WTC11 (cell line): ENCODE results near the gene MAPT. TPM values are rescaled to one million over a fixed set of nuclear protein-coding genes. Genes with fewer than 3 reads are reported as not detected.

ENCODE experiments used
- ATAC-seq: fragments of 200-7000 bp; cut with Tn5 transposase; 2 replicates; pipeline ENCODE4 v1.10.0; 2021; ENCODE audit warnings: mild to moderate bottlenecking, moderate library complexity
- CTCF ChIA-PET: fragments of 300-600 bp; sonication (Branson Sonifier 250); formaldehyde crosslinking; loops from one replicate; lab custom pipeline; 2021; ENCODE audit warnings: antibody characterized with exemption; lab: Charles Lee
- POLR2A ChIA-PET: fragments of 350-600 bp; sonication (Branson Sonifier 250); formaldehyde crosslinking; loops from one replicate; lab custom pipeline; 2021; ENCODE audit warnings: antibody characterized with exemption; lab: Charles Lee
- DNase-seq: peaks from one replicate; pipeline ENCODE4 v3.0.0; 2021; ENCODE audit warnings: low spot score
- H3K27ac Mint-ChIP-seq: 2 replicates; pipeline ENCODE4 v1.8.0; 2021; ENCODE audit warnings: mixed read lengths
- H3K27me3 Mint-ChIP-seq: 2 replicates; pipeline ENCODE4 v1.8.0; 2021; ENCODE audit warnings: low read depth, mild to moderate bottlenecking, moderate library complexity, mixed read lengths
- H3K36me3 Mint-ChIP-seq: 2 replicates; pipeline ENCODE4 v1.8.0; 2021; ENCODE audit warnings: mixed read lengths
- H3K4me1 Mint-ChIP-seq: 2 replicates; pipeline ENCODE4 v1.8.0; 2022; ENCODE audit warnings: mixed read lengths
- H3K4me3 Mint-ChIP-seq: 2 replicates; pipeline ENCODE4 v1.8.0; 2021; ENCODE audit warnings: mild to moderate bottlenecking, moderate library complexity, mixed read lengths
- H3K9me3 Mint-ChIP-seq: 2 replicates; pipeline ENCODE4 v1.8.0; 2021; ENCODE audit warnings: mixed read lengths
- CBFB ChIP-seq: sonication (generic); formaldehyde crosslinking; IDR thresholded peaks from 2 replicates; pipeline ENCODE4 v1.8.1; 2022; ENCODE audit warnings: mild to moderate bottlenecking, low read depth, missing genetic modification reagents
- ELF4 ChIP-seq: sonication (generic); formaldehyde crosslinking; IDR thresholded peaks from 2 replicates; pipeline ENCODE4 v1.8.1; 2022; ENCODE audit warnings: low read depth, mild to moderate bottlenecking, moderate library complexity, missing genetic modification reagents
- EMX1 ChIP-seq: fragments of 250-450 bp; sonication (Bioruptor Pico); IDR thresholded peaks from 2 replicates; pipeline ENCODE4 v1.8.0; 2021; ENCODE audit warnings: mild to moderate bottlenecking
- ESRRA ChIP-seq: sonication (generic); formaldehyde crosslinking; IDR thresholded peaks from 2 replicates; pipeline ENCODE4 v1.8.1; 2022; ENCODE audit warnings: mild to moderate bottlenecking, missing genetic modification reagents, borderline replicate concordance
- ETV6 ChIP-seq: sonication (generic); formaldehyde crosslinking; IDR thresholded peaks from 2 replicates; pipeline ENCODE4 v1.8.1; 2022; ENCODE audit warnings: mild to moderate bottlenecking, missing genetic modification reagents
- FOXK1 ChIP-seq: sonication (generic); formaldehyde crosslinking; IDR thresholded peaks from 2 replicates; pipeline ENCODE4 v1.8.0; 2022; ENCODE audit warnings: mild to moderate bottlenecking, moderate library complexity, missing genetic modification reagents
- IRF2 ChIP-seq: sonication (generic); formaldehyde crosslinking; IDR thresholded peaks from 2 replicates; pipeline ENCODE4 v1.8.0; 2022; ENCODE audit warnings: low read depth, missing genetic modification reagents, borderline replicate concordance
- JUN ChIP-seq: sonication (generic); formaldehyde crosslinking; IDR thresholded peaks from 2 replicates; pipeline ENCODE4 v1.8.0; 2023; ENCODE audit warnings: mild to moderate bottlenecking, missing genetic modification reagents
- MYBL2 ChIP-seq: sonication (generic); formaldehyde crosslinking; IDR thresholded peaks from 2 replicates; pipeline ENCODE4 v1.8.1; 2023; ENCODE audit warnings: mild to moderate bottlenecking, moderate library complexity, missing genetic modification reagents
- NR2C2 ChIP-seq: sonication (generic); formaldehyde crosslinking; IDR thresholded peaks from 2 replicates; pipeline ENCODE4 v1.8.0; 2022; ENCODE audit warnings: mild to moderate bottlenecking, missing genetic modification reagents
- OVOL2 ChIP-seq: fragments of 250-450 bp; sonication (Bioruptor Pico); IDR thresholded peaks from 2 replicates; pipeline ENCODE4 v1.9.0; 2021; ENCODE audit warnings: mild to moderate bottlenecking, borderline replicate concordance
- PRRX2 ChIP-seq: fragments of 250-450 bp; sonication (Bioruptor Pico); IDR thresholded peaks from 2 replicates; pipeline ENCODE4 v1.8.0; 2021; ENCODE audit warnings: mild to moderate bottlenecking
- RELA ChIP-seq: sonication (generic); formaldehyde crosslinking; IDR thresholded peaks from 2 replicates; pipeline ENCODE4 v1.8.1; 2022; ENCODE audit warnings: missing genetic modification reagents, mild to moderate bottlenecking, borderline replicate concordance
- SOX15 ChIP-seq: fragments of 250-450 bp; sonication (Bioruptor Pico); IDR thresholded peaks from 2 replicates; pipeline ENCODE4 v1.9.0; 2021; ENCODE audit warnings: mild to moderate bottlenecking
- TP53 ChIP-seq: sonication (generic); formaldehyde crosslinking; IDR thresholded peaks from 2 replicates; pipeline ENCODE4 v1.8.1; 2023; ENCODE audit warnings: mild to moderate bottlenecking, missing genetic modification reagents
- ZNF121 ChIP-seq: sonication (generic); formaldehyde crosslinking; IDR thresholded peaks from 2 replicates; pipeline ENCODE4 v1.8.0; 2023; ENCODE audit warnings: missing genetic modification reagents
- ZNF138 ChIP-seq: sonication (generic); formaldehyde crosslinking; conservative IDR thresholded peaks from 2 replicates; pipeline ENCODE4 v1.8.1; 2022; ENCODE audit warnings: mild to moderate bottlenecking, moderate library complexity, missing genetic modification reagents
- ZNF263 ChIP-seq: sonication (generic); formaldehyde crosslinking; IDR thresholded peaks from 2 replicates; pipeline ENCODE4 v1.8.1; 2022; ENCODE audit warnings: low read depth, mild to moderate bottlenecking, moderate library complexity, missing genetic modification reagents
- ZNF423 ChIP-seq: fragments of 250-450 bp; sonication (Bioruptor Pico); IDR thresholded peaks from 2 replicates; pipeline ENCODE4 v2.1.2; 2022; ENCODE audit warnings: mild to moderate bottlenecking, moderate library complexity
- ZNF671 ChIP-seq: fragments of 250-450 bp; sonication (Bioruptor Pico); IDR thresholded peaks from 2 replicates; pipeline ENCODE4 v1.8.0; 2021; ENCODE audit warnings: mild to moderate bottlenecking
- total RNA-seq: library from RNA; stranded (reverse); gene quantifications from 3 replicates; pipeline ENCODE4 v1.2.3, GENCODE V29; 2021
- TF ChIP-seq, protein P1 (sequence below): sonication (generic); formaldehyde crosslinking; IDR thresholded peaks from 2 replicates; pipeline ENCODE4 v1.8.0; 2023; ENCODE audit warnings: missing genetic modification reagents
- TF ChIP-seq, protein P2 (sequence below): sonication (generic); formaldehyde crosslinking; IDR thresholded peaks from 2 replicates; pipeline ENCODE4 v1.8.0; 2022; ENCODE audit warnings: mild to moderate bottlenecking, missing genetic modification reagents
- TF ChIP-seq, protein P3 (sequence below): sonication (generic); formaldehyde crosslinking; IDR thresholded peaks from 2 replicates; pipeline ENCODE4 v1.8.1; 2022; ENCODE audit warnings: missing genetic modification reagents, borderline replicate concordance
- TF ChIP-seq, protein P4 (sequence below): sonication (generic); formaldehyde crosslinking; IDR thresholded peaks from 2 replicates; pipeline ENCODE4 v1.8.1; 2022; ENCODE audit warnings: low read depth, missing genetic modification reagents, borderline replicate concordance
- TF ChIP-seq, protein P5 (sequence below): fragments of 250-450 bp; sonication (Bioruptor Pico); IDR thresholded peaks from 2 replicates; pipeline ENCODE4 v2.1.2; 2022; ENCODE audit warnings: mild to moderate bottlenecking, moderate library complexity
- TF ChIP-seq, protein P6 (sequence below): fragments of 250-450 bp; sonication (Bioruptor Pico); IDR thresholded peaks from 2 replicates; pipeline ENCODE4 v1.9.0; 2021; ENCODE audit warnings: moderate library complexity, mild to moderate bottlenecking, inconsistent platforms, borderline replicate concordance
- TF ChIP-seq, protein P7 (sequence below): sonication (generic); formaldehyde crosslinking; IDR thresholded peaks from 2 replicates; pipeline ENCODE4 v1.8.0; 2022; ENCODE audit warnings: mild to moderate bottlenecking, missing genetic modification reagents

MAPT gene
- total RNA-seq, 1 experiment from 2014 or later, result 2.2 TPM

DNA sequence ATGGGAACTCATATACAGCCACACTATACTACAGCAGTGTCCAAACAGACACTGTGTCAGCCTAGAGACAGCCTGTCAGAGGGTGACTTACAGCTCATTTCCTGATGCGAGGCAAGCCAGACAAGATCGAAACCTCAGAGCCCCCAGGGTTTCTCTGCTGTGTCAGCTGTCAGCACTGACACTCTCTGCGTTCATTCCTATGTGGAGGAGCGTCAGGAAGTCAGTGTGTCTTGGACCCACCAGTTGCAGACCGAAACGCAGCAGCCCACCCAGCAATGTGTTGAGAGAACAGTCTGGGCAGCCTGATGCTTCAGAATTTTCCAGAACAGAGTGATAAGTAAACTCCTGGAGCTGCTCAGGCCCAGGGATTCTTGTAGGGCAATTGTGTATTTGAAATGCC, 20.6 kb upstream of the MAPT start:
- ATAC-seq (no peak), DNase-seq (no peak)
- Mint-ChIP-seq H3K4me1 (peaks cover 8% of the 10 kb centered on the region), H3K27ac (no peak overlapping the region), H3K9me3 (peaks cover 6% of the 10 kb centered on the region; the same call in 1 of the 2 replicates), H3K4me3 (no peak overlapping the region), H3K27me3 (peaks cover 10% of the 10 kb centered on the region; the same call in 1 of the 2 replicates), H3K36me3 (no peaks in the 10 kb centered on the region)
- no peak for TF ChIP-seq ESRRA (CRISPR knock-in tag)
- TF ChIP-seq ZNF423, result no peak
- TF ChIP-seq JUN, result no peak
- TF ChIP-seq EMX1 (CRISPR knock-in tag), result no peak
- TF ChIP-seq, protein P1, sequence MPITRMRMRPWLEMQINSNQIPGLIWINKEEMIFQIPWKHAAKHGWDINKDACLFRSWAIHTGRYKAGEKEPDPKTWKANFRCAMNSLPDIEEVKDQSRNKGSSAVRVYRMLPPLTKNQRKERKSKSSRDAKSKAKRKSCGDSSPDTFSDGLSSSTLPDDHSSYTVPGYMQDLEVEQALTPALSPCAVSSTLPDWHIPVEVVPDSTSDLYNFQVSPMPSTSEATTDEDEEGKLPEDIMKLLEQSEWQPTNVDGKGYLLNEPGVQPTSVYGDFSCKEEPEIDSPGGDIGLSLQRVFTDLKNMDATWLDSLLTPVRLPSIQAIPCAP (CRISPR knock-in tag), result no peak
- no peak for TF ChIP-seq PRRX2
- TF ChIP-seq ELF4 (CRISPR knock-in tag), result no peak
- TF ChIP-seq, protein P2, sequence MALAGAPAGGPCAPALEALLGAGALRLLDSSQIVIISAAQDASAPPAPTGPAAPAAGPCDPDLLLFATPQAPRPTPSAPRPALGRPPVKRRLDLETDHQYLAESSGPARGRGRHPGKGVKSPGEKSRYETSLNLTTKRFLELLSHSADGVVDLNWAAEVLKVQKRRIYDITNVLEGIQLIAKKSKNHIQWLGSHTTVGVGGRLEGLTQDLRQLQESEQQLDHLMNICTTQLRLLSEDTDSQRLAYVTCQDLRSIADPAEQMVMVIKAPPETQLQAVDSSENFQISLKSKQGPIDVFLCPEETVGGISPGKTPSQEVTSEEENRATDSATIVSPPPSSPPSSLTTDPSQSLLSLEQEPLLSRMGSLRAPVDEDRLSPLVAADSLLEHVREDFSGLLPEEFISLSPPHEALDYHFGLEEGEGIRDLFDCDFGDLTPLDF, result no peak
- TF ChIP-seq, protein P3, sequence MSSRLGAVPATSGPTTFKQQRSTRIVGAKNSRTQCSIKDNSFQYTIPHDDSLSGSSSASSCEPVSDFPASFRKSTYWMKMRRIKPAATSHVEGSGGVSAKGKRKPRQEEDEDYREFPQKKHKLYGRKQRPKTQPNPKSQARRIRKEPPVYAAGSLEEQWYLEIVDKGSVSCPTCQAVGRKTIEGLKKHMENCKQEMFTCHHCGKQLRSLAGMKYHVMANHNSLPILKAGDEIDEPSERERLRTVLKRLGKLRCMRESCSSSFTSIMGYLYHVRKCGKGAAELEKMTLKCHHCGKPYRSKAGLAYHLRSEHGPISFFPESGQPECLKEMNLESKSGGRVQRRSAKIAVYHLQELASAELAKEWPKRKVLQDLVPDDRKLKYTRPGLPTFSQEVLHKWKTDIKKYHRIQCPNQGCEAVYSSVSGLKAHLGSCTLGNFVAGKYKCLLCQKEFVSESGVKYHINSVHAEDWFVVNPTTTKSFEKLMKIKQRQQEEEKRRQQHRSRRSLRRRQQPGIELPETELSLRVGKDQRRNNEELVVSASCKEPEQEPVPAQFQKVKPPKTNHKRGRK (CRISPR knock-in tag), result no peak
- TF ChIP-seq, protein P4, sequence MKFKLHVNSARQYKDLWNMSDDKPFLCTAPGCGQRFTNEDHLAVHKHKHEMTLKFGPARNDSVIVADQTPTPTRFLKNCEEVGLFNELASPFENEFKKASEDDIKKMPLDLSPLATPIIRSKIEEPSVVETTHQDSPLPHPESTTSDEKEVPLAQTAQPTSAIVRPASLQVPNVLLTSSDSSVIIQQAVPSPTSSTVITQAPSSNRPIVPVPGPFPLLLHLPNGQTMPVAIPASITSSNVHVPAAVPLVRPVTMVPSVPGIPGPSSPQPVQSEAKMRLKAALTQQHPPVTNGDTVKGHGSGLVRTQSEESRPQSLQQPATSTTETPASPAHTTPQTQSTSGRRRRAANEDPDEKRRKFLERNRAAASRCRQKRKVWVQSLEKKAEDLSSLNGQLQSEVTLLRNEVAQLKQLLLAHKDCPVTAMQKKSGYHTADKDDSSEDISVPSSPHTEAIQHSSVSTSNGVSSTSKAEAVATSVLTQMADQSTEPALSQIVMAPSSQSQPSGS (CRISPR knock-in tag), result no peak
- TF ChIP-seq SOX15 (CRISPR knock-in tag), result no peak
- TF ChIP-seq ZNF138 (CRISPR knock-in tag), result no peak
- TF ChIP-seq, protein P5, sequence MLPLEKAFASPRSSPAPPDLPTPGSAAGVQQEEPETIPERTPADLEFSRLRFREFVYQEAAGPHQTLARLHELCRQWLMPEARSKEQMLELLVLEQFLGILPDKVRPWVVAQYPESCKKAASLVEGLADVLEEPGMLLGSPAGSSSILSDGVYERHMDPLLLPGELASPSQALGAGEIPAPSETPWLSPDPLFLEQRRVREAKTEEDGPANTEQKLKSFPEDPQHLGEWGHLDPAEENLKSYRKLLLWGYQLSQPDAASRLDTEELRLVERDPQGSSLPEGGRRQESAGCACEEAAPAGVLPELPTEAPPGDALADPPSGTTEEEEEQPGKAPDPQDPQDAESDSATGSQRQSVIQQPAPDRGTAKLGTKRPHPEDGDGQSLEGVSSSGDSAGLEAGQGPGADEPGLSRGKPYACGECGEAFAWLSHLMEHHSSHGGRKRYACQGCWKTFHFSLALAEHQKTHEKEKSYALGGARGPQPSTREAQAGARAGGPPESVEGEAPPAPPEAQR (CRISPR knock-in tag), result no peak
- TF ChIP-seq MYBL2 (CRISPR knock-in tag), result no peak
- TF ChIP-seq, protein P6, sequence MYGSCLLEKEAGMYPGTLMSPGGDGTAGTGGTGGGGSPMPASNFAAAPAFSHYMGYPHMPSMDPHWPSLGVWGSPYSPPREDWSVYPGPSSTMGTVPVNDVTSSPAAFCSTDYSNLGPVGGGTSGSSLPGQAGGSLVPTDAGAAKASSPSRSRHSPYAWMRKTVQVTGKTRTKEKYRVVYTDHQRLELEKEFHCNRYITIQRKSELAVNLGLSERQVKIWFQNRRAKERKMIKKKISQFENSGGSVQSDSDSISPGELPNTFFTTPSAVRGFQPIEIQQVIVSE, result no peak
- no peak for TF ChIP-seq NR2C2 (CRISPR knock-in tag)
- TF ChIP-seq IRF2 (CRISPR knock-in tag), result no peak
- TF ChIP-seq ETV6 (CRISPR knock-in tag), result no peak
- no peak for TF ChIP-seq TP53 (CRISPR knock-in tag)
- ChIA-PET POLR2A (no interaction called here), CTCF (interaction anchor here (1.5 kb wide), 1 partner anchor 234 kb away, joined by 3 read pairs; no protein-coding TSS in a partner anchor)

DNA sequence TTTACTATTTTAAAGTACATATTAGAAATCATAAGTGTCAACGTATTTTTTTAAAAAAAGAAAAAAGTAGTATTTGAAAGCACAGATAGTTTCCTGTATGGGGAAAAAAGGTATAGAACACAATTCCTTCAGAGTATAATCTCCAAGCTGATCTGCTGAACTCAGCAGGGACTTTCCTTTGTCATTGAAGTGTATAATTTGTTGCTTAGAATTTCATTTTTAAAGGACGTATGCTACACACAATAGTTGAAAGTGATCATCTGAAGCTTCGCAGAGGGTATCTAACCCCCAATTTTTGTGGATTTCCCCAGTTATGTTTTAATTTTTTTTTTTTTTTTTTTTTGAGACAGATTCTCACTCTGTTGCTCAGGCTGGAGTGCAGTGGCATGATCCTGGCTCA, 20.2 kb upstream of the MAPT start:
- ATAC-seq, result no peak
- no peak overlapping the region for H3K27ac Mint-ChIP-seq
- CTCF ChIA-PET, result interaction anchor here (1.5 kb wide), 1 partner anchor 234 kb away, joined by 3 read pairs; no protein-coding TSS in a partner anchor
- peaks cover 6% of the 10 kb centered on the region; the same call in 1 of the 2 replicates for H3K9me3 Mint-ChIP-seq
- H3K27me3 Mint-ChIP-seq, result peaks cover 10% of the 10 kb centered on the region; the same call in 1 of the 2 replicates
- H3K36me3 Mint-ChIP-seq, result no peaks in the 10 kb centered on the region
- no peak for DNase-seq
- POLR2A ChIA-PET, result no interaction called here
- no peak overlapping the region for H3K4me3 Mint-ChIP-seq
- H3K4me1 Mint-ChIP-seq, result peaks cover 8% of the 10 kb centered on the region
- TF ChIP-seq CBFB (CRISPR knock-in tag) (no peak), FOXK1 (CRISPR knock-in tag) (no peak), OVOL2 (CRISPR knock-in tag) (no peak), ZNF263 (no peak), ZNF671 (CRISPR knock-in tag) (no peak), ZNF121 (CRISPR knock-in tag) (no peak), RELA (no peak)
- TF ChIP-seq, protein P7, sequence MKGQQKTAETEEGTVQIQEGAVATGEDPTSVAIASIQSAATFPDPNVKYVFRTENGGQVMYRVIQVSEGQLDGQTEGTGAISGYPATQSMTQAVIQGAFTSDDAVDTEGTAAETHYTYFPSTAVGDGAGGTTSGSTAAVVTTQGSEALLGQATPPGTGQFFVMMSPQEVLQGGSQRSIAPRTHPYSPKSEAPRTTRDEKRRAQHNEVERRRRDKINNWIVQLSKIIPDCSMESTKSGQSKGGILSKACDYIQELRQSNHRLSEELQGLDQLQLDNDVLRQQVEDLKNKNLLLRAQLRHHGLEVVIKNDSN (CRISPR knock-in tag), result no peak
